CD4-positive, alpha-beta memory T cell (primary cell): Measurements from ENCODE around the gene ARID3A. TPM values are rescaled to one million over a fixed set of nuclear protein-coding genes. Genes with fewer than 3 reads are reported as not detected.
A peak's percentile ranks its signal among the peaks of the same experiment; 100 is the strongest.

Source experiments
- CTCF ChIA-PET: fragments of 350-600 bp; sonication (Branson Sonifier 250); formaldehyde crosslinking; loops from one replicate; lab custom pipeline; 2021; ENCODE audit warnings: inconsistent platforms; ENCODE audit not compliant: partially characterized antibody; lab: Charles Lee
- POLR2A ChIA-PET: fragments of 350-600 bp; sonication (Branson Sonifier 250); formaldehyde crosslinking; loops from one replicate; lab custom pipeline; 2021; ENCODE audit not compliant: partially characterized antibody; lab: Charles Lee
- DNase-seq, 5 donors: peaks; one replicate each; pipeline versions ENCODE4 v3.0.0 to v3.0.0-alpha.2; 2020 to 2022; ENCODE audit warnings: mixed read lengths in 1 of 5
- H3K27ac ChIP-seq: one replicate; pipeline ENCODE4 v1.7.0; 2013; ENCODE audit warnings: low read depth, low read length
- H3K27me3 ChIP-seq: 2 replicates; pipeline ENCODE4 v1.7.0; 2013; ENCODE audit warnings: mild to moderate bottlenecking, low read length, moderate library complexity; ENCODE audit not compliant: insufficient read depth
- H3K36me3 ChIP-seq: 2 replicates; pipeline ENCODE4 v1.7.0; 2013; ENCODE audit warnings: mild to moderate bottlenecking, low read length, moderate library complexity; ENCODE audit not compliant: insufficient read depth
- H3K4me1 ChIP-seq: 2 replicates; pipeline ENCODE4 v1.7.0; 2013; ENCODE audit warnings: mild to moderate bottlenecking, low read length, moderate library complexity; ENCODE audit not compliant: insufficient read depth
- H3K4me3 ChIP-seq, 2 donors: one replicate each; pipeline ENCODE4 v1.7.0; 2013; ENCODE audit warnings: low read length in 2 of 2, mild to moderate bottlenecking in 1 of 2
- H3K9me3 ChIP-seq, 2 donors: one replicate each; pipeline ENCODE4 v1.7.0; 2013; ENCODE audit warnings: low read length in 2 of 2, control low read depth in 1 of 2; ENCODE audit not compliant: control insufficient read depth in 1 of 2
- H3K27ac Mint-ChIP-seq, 7 donors: one replicate each; pipeline ENCODE4 v1.8.0; 2020 to 2021; ENCODE audit warnings: mixed read lengths in 7 of 7, mild to moderate bottlenecking in 6 of 7, inconsistent platforms in 3 of 7, moderate library complexity in 3 of 7
- H3K27me3 Mint-ChIP-seq, 2 donors: one replicate each; pipeline ENCODE4 v1.8.0; 2020 to 2021; ENCODE audit warnings: mixed read lengths in 2 of 2
- H3K36me3 Mint-ChIP-seq, 2 donors: one replicate each; pipeline ENCODE4 v1.8.0; 2020 to 2021; ENCODE audit warnings: mixed read lengths in 2 of 2, inconsistent platforms in 1 of 2, mild to moderate bottlenecking in 1 of 2
- H3K4me1 Mint-ChIP-seq, 4 donors: one replicate each; pipeline ENCODE4 v1.8.0; 2020 to 2021; ENCODE audit warnings: mixed read lengths in 4 of 4, mild to moderate bottlenecking in 1 of 4
- H3K4me3 Mint-ChIP-seq, 8 donors: one replicate each; pipeline ENCODE4 v1.8.0; 2020 to 2021; ENCODE audit warnings: mixed read lengths in 8 of 8, mild to moderate bottlenecking in 7 of 8, moderate library complexity in 6 of 8, inconsistent platforms in 3 of 8
- H3K9me3 Mint-ChIP-seq, 8 donors: one replicate each; pipeline ENCODE4 v1.8.0; 2020 to 2021; ENCODE audit warnings: mixed read lengths in 8 of 8, mild to moderate bottlenecking in 5 of 8, inconsistent platforms in 3 of 8, moderate library complexity in 1 of 8
- intact Hi-C: fragments of 100-400 bp; cut with micrococcal nuclease; formaldehyde crosslinking; loops from one replicate; pipeline ENCODE4 v1.15.1; 2023
- polyA plus RNA-seq, 2 donors: library from polyadenylated mRNA; unstranded; fragments of 300-500 nt; fragmentation: Illumina TruSeq; gene quantifications; one replicate each; pipeline ENCODE4 v1.2.3, GENCODE V29; 2021
- total RNA-seq, 2 experiments: library from RNA; stranded (reverse); gene quantifications; one replicate each; pipeline ENCODE4 v1.2.3, GENCODE V29; 2021

The ARID3A gene
- total and polyA plus RNA-seq, 4 experiments from 2014 or later, result 0.27 to 9.6 (median 5.2) TPM

GRCh38 chr19:1004803-1005664 lies 79.2 kb downstream of the ARID3A start:
- peaks cover 2 to 3% of the 10 kb centered on the region in 2 donors for H3K27me3 Mint-ChIP-seq
- H3K4me1 ChIP-seq, result peaks cover 9% of the 10 kb centered on the region
- H3K9me3 ChIP-seq, result no peaks in the 10 kb centered on the region
- DNase-seq, result no peak
- peak overlapping the region in 1 of 7 donors; percentile 82 for H3K27ac Mint-ChIP-seq
- H3K4me3 Mint-ChIP-seq, result no peak overlapping the region
- peaks cover 0 to 2% (median under 1%) of the 10 kb centered on the region in 4 donors for H3K4me1 Mint-ChIP-seq
- no peaks in the 10 kb centered on the region for H3K9me3 Mint-ChIP-seq
- H3K27ac ChIP-seq, result no peak overlapping the region
- intact Hi-C loops, result no loop called here
- peaks cover 0 to 2% of the 10 kb centered on the region in 2 donors for H3K36me3 Mint-ChIP-seq
- peaks cover 5% of the 10 kb centered on the region for H3K36me3 ChIP-seq
- peaks cover 8% of the 10 kb centered on the region for H3K27me3 ChIP-seq
- CTCF ChIA-PET, result interaction anchor here (1.0 kb wide), 1 partner anchor 62 kb away, joined by 3 read pairs; the partner anchor contains the start of gene ARHGAP45
- POLR2A ChIA-PET, result interaction anchor here (1.1 to 2.4 kb wide), 4 partner anchors 11 to 85 kb away, joined by 3 to 8 read pairs (median 5); partner anchors contain the start of gene CNN2
- H3K4me3 ChIP-seq, result no peak overlapping the region

DNA sequence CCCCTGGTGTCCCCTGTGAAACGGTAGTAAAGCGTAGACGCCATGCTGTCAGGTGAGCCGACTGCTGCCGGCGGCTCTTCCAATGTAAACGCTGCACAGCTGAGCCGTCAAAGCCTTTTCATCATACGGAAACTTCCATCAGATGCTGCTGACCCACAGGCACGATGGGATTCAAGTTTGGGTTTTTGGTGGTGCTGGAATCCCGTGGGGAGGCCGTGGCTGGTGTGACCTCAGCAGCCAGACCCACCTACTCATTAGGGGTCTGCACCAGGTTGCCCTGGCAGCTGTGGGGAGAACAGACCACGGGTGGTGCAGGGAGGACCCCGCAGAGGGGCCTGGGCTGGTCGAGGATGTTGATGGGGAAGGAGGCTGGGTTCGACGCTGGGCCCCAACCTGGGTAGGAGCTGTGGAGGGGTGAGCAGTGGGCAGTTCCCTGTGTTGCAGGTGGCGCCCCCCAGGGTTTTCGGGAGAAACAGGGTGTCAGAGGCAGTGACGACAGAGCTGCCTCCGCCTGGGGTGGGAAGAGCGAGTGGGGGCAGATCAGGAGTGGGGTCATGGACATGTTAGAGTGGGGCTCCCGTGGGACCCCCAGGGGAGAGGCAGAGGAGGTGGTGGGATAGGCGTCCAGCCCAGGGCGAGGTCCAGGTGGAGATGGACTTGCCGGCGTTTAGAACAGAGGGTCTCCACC lies 81.0 kb downstream of the ARID3A start:
- Mint-ChIP-seq H3K27ac (peak overlapping the region in 4 of 7 donors; percentile 4 to 73 (median 52)), H3K4me3 (no peak overlapping the region), H3K4me1 (peaks cover 0 to 2% (median 0%) of the 10 kb centered on the region in 4 donors), H3K27me3 (peaks cover 0 to 3% of the 10 kb centered on the region in 2 donors), H3K36me3 (peaks cover 0 to 2% of the 10 kb centered on the region in 2 donors), H3K9me3 (no peaks in the 10 kb centered on the region)
- POLR2A ChIA-PET, result interaction anchor here (0.8 to 1.3 kb wide), 4 partner anchors 10 to 96 kb away, joined by 3 to 5 read pairs (median 4); no protein-coding TSS in a partner anchor
- no peak for DNase-seq
- H3K27me3 ChIP-seq, result no peaks in the 10 kb centered on the region
- CTCF ChIA-PET, result no interaction called here
- peaks cover 5% of the 10 kb centered on the region for H3K36me3 ChIP-seq
- intact Hi-C loops, result no loop called here
- no peak overlapping the region for H3K4me3 ChIP-seq
- H3K27ac ChIP-seq, result no peak overlapping the region
- H3K4me1 ChIP-seq, result no peaks in the 10 kb centered on the region
- H3K9me3 ChIP-seq, result no peaks in the 10 kb centered on the region

DNA sequence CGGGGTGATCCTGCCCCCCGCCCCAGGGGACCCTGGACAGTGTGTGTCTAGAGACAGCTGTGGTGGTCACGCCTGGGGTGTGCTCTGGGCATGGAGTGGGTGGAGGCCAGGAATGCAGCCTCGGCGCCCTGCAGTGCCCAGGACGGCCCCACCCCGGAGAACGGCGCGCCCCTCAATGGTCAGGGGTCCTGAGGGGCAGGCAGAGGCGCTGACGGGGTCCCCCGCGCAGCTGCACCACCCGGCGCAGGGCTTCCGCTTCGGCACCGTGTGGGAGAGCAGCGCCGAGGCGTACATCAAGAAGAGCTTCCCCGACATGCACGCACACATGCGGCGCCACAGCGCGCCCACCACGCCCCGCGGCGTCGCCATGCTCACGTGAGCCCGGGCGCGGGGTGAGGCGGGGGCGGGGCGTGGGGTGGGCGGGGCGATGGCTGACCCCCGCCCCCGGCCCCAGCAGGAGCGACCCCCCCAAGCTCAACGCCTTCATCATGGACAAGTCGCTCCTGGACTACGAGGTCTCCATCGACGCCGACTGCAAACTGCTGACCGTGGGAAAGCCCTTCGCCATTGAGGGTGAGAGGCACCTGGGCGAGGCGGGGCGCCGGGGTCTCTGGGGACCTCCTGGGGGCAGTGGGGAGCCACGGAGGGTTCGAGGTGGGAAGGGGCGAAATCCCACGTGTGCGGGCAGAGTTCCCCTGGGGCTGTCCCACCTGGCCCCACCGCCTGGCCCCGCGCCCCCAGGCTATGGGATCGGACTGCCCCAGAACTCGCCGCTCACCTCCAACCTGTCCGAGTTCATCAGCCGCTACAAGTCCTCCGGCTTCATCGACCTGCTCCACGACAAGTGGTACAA lies 81.8 kb downstream of the ARID3A start:
- Mint-ChIP-seq H3K4me1 (peaks cover 0 to 2% (median 0%) of the 10 kb centered on the region in 4 donors), H3K9me3 (no peaks in the 10 kb centered on the region), H3K27ac (peak overlapping the region in 1 of 7 donors; percentile 71), H3K36me3 (peaks cover 0 to 2% of the 10 kb centered on the region in 2 donors), H3K27me3 (peaks cover 0 to 1% of the 10 kb centered on the region in 2 donors), H3K4me3 (no peak overlapping the region)
- intact Hi-C loops, result no loop called here
- Histone ChIP-seq H3K27ac (no peak overlapping the region), H3K27me3 (no peaks in the 10 kb centered on the region), H3K4me1 (no peaks in the 10 kb centered on the region), H3K4me3 (no peak overlapping the region), H3K9me3 (no peaks in the 10 kb centered on the region), H3K36me3 (peaks cover 12% of the 10 kb centered on the region)
- DNase-seq, result no peak
- ChIA-PET POLR2A (interaction anchor here (0.8 to 1.3 kb wide), 4 partner anchors 9 to 96 kb away, joined by 3 to 5 read pairs (median 4); no protein-coding TSS in a partner anchor), CTCF (no interaction called here)

GRCh38 chr19:1008268-1009040 lies 82.6 kb downstream of the ARID3A start:
- H3K27me3 Mint-ChIP-seq, result no peaks in the 10 kb centered on the region

DNA sequence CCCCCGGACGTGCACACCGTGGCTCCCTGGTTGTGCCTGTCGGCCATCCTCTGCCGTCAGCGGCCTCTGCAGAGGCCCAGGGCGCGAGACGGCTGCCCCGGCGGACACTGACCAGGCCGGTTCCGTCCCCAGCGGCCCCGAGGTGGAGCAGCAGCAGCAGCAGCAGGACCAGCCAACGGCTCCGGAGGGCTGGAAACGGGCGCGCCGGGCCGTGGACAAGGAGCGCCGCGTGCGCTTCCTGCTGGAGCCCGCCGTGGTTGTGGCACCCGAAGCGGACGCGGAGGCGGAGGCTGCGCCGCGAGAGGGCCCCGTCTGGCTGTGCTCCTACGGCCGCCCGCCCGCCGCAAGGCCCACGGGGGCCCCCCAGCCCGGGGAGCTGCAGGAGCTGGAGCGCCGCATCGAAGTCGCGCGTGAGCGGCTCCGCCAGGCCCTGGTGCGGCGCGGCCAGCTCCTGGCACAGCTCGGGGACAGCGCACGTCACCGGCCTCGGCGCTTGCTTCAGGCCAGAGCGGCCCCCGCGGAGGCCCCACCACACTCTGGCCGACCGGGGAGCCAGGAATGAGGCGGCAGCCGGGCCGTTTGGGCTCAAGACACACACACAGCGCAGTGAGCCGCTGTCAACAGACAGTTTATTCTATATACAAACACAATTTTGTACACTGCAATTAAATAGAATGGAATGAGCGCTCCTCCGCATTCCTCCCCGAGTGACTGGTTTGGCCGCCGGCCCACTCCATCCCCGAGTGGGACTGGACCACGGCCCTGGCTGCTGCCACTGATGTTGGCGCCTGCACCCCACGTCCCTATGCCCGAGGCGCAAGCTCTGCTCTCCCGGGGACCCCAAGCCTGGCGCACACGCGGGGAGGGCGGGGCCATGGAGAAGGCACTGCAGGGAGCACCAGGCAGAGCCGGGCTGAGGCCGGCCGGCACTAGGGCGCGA lies 83.5 kb downstream of the ARID3A start:
- ChIA-PET POLR2A (interaction anchor here (1.3 to 1.5 kb wide), 2 partner anchors 10 to 32 kb away, joined by 5 read pairs; no protein-coding TSS in a partner anchor), CTCF (interaction anchor here (0.6 kb wide), 1 partner anchor 33 kb away, joined by 3 read pairs; no protein-coding TSS in a partner anchor)
- Histone ChIP-seq H3K4me3 (no peak overlapping the region), H3K36me3 (peaks cover 25% of the 10 kb centered on the region), H3K4me1 (no peaks in the 10 kb centered on the region), H3K27me3 (no peaks in the 10 kb centered on the region), H3K27ac (no peak overlapping the region), H3K9me3 (no peaks in the 10 kb centered on the region)
- H3K9me3 Mint-ChIP-seq, result no peaks in the 10 kb centered on the region
- H3K4me3 Mint-ChIP-seq, result no peak overlapping the region
- H3K27ac Mint-ChIP-seq, result no peak overlapping the region
- H3K27me3 Mint-ChIP-seq, result no peaks in the 10 kb centered on the region
- intact Hi-C loops, result no loop called here
- H3K4me1 Mint-ChIP-seq, result peaks cover 0 to 3% (median under 1%) of the 10 kb centered on the region in 4 donors
- peaks cover 0 to 2% of the 10 kb centered on the region in 2 donors for H3K36me3 Mint-ChIP-seq
- DNase-seq, result no peak

More at GRCh38 chr19:1008268-1009040, 82.6 kb downstream of the ARID3A start:
- ChIA-PET CTCF (interaction anchor here (0.6 kb wide), 1 partner anchor 33 kb away, joined by 3 read pairs; no protein-coding TSS in a partner anchor), POLR2A (interaction anchor here (0.8 kb wide), 1 partner anchor 64 kb away, joined by 3 read pairs; no protein-coding TSS in a partner anchor)
- Mint-ChIP-seq H3K4me3 (no peak overlapping the region), H3K27ac (no peak overlapping the region), H3K4me1 (peaks cover 0 to 2% (median 0%) of the 10 kb centered on the region in 4 donors), H3K9me3 (no peaks in the 10 kb centered on the region), H3K36me3 (peaks cover 0 to 2% of the 10 kb centered on the region in 2 donors)
- no peak for DNase-seq
- Histone ChIP-seq H3K9me3 (no peaks in the 10 kb centered on the region), H3K4me3 (no peak overlapping the region), H3K4me1 (no peaks in the 10 kb centered on the region), H3K36me3 (peaks cover 16% of the 10 kb centered on the region), H3K27me3 (no peaks in the 10 kb centered on the region), H3K27ac (no peak overlapping the region)
- intact Hi-C loops, result no loop called here
